C4-2B (cell line): ENCODE measurements around the gene TEKTIP1.
"Not testable (repeated sequence)": the region's sequence is repeated elsewhere in the genome, so short reads cannot be mapped to it uniquely, and the experiment has no call there.

Source experiments
- H3K27ac ChIP-seq: fragments of 450-650 bp; 2 replicates; pipeline ENCODE4 v1.5.1; 2017
- ZFX ChIP-seq: fragments of 450-650 bp; IDR thresholded peaks from 2 replicates; pipeline ENCODE4 v1.6.1; 2017
- TF ChIP-seq, protein P1 (sequence below): fragments of 450-650 bp; conservative IDR thresholded peaks from 2 replicates; pipeline ENCODE4 v1.5.1; 2017; ENCODE audit warnings: mild to moderate bottlenecking

TEKTIP1 gene

DNA sequence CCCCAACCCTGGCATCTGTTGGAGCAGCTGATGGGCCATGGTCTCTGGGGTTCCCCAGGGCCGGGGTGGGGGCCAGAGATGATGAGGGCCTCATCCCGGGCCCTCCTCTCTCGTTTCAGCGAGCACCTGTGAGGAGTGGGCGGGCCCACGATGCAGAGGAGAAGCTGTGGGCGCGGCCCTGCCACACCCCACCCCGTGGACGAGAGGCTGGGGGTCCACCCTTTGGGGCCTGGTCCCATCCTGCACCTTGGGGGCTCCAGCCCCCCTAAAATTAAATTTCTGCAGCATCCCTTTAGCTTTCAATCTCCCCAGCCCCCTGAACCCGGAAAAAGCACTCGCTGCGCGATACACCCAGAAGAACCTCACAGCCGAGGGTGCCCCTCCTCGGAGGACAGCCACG is 39.4 kb downstream of the TEKTIP1 start:
- TF ChIP-seq ZFX: no peak
- TF ChIP-seq, protein P1, sequence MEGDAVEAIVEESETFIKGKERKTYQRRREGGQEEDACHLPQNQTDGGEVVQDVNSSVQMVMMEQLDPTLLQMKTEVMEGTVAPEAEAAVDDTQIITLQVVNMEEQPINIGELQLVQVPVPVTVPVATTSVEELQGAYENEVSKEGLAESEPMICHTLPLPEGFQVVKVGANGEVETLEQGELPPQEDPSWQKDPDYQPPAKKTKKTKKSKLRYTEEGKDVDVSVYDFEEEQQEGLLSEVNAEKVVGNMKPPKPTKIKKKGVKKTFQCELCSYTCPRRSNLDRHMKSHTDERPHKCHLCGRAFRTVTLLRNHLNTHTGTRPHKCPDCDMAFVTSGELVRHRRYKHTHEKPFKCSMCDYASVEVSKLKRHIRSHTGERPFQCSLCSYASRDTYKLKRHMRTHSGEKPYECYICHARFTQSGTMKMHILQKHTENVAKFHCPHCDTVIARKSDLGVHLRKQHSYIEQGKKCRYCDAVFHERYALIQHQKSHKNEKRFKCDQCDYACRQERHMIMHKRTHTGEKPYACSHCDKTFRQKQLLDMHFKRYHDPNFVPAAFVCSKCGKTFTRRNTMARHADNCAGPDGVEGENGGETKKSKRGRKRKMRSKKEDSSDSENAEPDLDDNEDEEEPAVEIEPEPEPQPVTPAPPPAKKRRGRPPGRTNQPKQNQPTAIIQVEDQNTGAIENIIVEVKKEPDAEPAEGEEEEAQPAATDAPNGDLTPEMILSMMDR: no peak
- no peak overlapping the region for H3K27ac ChIP-seq

DNA sequence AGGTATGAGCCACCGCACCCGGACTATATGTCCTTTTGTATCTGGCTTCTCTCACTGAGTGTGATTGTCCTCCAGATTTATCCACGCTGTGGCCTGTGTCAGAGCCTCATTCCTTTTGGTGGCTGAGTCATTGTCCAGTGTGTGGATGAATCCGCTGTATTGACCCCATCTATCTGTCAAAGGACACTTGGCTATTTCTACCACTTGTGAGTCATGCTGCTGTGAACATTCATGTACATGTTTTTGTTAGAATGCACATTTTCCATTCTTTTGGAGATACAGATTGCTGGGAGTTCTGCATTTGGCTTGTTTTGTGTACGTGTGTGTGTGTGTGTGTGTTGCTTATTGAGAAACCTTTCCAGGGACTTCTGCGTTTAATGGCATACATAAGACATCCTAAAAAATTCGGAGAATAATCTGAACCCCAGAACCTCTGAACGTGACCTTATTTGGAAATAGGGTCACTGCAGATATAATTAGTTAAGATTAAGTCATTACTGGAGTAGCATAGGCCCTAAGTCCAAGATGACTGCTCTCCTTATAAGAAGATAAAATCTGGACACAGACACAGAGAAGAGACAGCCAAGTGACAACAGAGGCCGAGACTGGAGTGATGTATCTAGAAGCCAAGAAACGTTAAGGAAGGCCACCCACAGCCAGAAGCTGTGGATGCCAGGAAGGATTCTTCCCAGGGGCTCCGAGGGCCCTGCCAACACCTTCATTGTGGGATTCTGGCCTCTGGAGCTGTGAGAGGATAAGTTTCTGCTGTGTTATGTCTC is 41.4 kb downstream of the TEKTIP1 start:
- H3K27ac ChIP-seq: no peak overlapping the region
- TF ChIP-seq, protein P1: no peak
- TF ChIP-seq ZFX: no peak

DNA sequence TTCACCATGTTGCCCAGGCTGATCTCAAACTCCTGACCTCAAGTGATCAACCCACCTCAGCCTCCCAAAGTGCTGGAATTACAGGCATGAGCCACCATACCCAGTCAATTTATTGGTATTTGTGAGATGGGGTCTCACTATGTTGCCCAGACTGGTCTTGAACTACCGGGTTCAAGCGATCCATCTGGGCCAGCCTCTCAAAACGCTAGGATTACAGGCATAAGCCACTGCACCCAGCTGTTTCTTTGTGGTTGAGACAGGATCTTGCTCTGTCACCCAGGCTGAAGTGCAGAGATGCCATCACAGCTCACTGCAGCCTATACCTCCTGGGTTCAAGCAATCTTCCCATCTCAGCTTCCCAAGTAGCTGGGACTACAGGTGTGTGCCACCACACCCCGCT is 42.8 kb downstream of the TEKTIP1 start:
- H3K27ac ChIP-seq: not testable (repeated sequence)

DNA sequence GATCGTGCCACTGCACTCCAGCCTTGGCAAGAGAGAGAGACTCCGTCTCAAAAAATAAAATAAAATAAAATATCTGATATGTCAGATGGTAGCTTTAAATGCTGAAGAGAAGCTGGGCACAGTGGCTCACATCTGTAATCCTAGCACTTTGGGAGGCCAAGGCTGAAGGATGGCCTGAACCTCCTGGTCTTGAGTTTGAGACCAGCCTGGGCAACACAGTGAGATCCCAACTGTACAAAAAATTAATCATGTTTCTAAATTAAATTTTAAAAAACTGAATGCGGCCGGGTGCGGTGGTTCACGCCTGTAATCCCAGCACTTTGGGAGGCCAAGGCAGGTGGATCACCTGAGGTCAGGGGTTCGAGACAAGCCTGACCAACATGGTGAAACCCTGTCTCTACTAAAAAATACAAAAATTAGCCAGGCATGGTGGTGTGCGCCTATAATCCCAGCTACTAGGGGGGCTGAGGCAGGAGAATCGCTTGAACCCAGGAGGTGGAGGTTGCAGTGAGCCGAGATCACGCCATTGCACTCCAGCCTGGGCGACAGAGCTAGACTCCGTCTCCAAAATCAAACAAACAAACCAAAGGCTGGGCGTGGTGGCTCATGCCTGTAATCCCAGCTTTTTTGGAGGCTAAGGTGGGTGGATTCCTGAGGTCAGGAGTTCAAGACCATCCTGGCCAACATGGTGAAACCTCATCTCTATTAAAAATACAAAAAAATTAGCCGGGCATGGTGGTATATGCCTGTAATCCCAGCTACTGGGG is 45.2 kb downstream of the TEKTIP1 start:
- not testable (repeated sequence) for H3K27ac ChIP-seq

DNA sequence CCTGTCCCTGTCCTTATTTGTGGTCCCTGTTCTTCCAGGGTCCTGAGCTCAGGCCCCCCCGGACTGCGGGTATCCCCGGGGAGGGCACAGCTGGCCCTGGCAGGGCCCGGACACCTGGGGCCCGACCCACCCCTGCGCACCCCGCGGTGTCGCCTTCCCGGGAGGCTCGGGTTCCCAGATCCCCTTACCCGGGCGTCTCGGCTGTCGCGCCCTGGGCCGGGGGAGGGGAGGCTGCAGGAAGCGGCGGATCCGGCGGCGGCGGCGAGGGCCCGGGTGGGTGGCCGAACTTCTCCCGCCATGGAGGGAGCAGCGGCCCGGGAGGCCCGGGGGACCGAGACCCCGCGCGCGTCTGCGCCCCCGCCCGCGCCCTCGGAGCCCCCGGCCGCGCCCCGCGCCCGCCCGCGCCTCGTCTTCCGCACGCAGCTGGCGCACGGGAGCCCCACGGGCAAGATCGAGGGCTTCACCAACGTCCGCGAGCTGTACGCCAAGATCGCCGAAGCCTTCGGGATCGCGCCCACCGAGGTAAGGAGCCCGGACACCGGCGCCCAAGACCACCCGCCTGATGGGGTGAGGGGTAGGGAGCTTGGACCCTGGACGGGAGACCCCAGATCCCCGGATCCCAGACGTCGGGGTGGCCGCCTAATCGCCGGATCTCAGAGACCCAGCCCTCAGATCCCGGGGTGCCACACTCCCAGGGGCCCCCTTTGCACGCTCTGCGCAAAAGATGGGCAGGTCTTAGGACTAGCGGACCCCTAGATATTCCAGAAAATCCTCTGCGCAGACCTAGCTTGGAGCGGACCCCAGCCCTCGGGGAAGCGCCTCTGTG is 46.5 kb downstream of the TEKTIP1 start, which contains the start of gene GIPC3:
Gene GIPC3 (plus strand): TSS at position 178 of the 826 bp plus-strand sequence. CDS start 120 bp downstream, at position 298.
- no peak within 1 kb of the TSS for H3K27ac ChIP-seq
- TF ChIP-seq, protein P1: no peak
- no peak for TF ChIP-seq ZFX

DNA sequence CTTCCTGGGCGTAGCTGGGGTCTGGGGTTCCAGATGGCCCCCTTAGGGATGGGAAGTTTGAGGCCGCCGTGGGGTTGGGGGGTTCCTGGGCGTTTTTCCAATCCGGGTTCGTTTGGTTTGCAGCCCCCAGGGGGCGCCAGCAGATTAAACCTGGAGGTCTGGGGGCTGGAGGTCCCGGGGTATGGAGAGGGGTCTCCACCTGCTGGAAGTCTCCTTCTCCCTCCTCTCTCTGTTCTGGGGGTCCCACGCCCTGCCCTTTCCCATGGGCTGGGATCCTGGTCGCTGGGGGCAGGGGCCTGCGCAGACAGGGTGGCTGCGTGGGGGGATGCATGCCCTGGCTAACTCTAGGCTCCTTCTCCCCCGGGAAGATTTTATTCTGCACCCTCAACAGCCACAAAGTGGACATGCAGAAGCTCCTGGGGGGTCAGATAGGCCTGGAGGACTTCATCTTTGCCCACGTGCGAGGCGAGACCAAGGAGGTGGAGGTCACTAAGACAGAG is 47.2 kb downstream of the TEKTIP1 start:
- TF ChIP-seq, protein P1: no peak; the same call in 1 of the 2 replicates
- no peak for TF ChIP-seq ZFX
- H3K27ac ChIP-seq: no peak overlapping the region

DNA sequence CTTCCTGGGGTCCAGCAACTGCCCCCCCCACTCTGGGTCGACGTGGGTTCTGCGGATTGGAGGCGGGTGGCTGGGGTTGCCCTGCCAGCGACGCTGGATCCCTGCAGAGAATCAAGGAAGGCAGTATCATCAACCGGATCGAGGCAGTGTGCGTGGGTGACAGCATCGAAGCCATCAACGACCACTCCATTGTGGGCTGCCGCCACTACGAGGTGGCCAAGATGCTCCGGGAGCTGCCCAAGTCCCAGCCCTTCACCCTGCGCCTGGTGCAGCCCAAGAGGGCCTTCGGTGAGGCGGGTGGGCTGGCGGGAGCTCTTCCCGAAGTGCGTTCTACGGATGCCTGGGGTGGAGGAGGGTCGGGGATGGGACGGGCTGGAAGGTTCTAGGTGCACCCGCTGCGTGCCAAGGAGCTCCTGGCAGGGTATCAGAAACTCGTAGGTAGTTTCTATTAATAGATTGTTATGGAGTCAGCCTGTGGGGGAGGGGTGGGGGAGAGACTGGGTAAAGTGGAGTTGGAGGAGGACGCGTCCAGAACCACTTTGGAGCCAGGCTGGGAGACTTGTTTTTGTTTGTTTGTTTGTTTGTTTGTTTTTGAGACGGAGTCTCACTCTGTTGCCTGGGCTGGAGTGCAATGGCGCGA is 47.9 kb downstream of the TEKTIP1 start:
- TF ChIP-seq ZFX: no peak
- TF ChIP-seq, protein P1: no peak

More for the DNA sequence above, 47.9 kb downstream of the TEKTIP1 start:
- H3K27ac ChIP-seq: no peak overlapping the region
